Measurements from ENCODE around the gene COPS6.

The COPS6 gene

DNA sequence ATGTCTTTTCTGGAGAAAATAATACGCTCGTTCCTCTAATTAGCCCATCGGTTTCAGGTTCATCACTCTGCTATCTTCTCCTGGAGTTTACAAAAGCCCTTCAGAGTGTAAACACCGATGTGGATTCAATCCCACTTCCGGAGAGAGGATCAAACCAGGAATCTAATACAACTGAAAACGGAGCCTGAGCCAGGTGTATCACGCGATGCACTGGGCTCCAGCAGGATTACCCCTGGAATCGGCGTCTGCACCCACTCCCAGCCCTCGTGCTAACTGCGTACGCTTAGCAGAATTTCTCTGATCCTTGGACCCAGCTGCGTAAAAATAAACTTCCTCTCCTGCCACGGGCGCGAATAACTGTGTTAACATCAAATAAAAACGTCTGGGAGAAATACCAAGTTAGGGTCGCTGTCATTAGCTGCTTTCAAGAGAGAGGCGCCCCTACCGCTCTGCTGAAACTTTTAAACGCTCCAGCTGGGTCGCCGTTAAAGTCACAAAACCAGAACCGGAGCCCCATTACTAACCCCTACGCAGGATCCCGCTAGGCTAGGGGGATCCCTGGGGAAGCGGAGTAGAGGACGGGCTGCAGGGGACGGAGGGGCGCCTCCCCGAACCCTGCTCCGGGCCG is 7.7 kb upstream of the COPS6 start:
- peak overlapping the region; percentile 98 for H3K27ac ChIP-seq
- no peak for TF ChIP-seq CTCF (conservative IDR thresholded peaks at IDR 0.05)

GRCh38 chr7:100081535-100082102 is 7.2 kb upstream of the COPS6 start, which contains the start of gene ZNF3:
TSS of gene ZNF3 (minus strand) at chr7:100081723. CDS start at chr7:100077357, 4,366 bp downstream.
- peak; percentile 99 for TF ChIP-seq CTCF (conservative IDR thresholded peaks at IDR 0.05)

GRCh38 chr7:100082978-100083377 is 5.8 kb upstream of the COPS6 start:
- peak overlapping the region; percentile 98 for H3K27ac ChIP-seq

More at GRCh38 chr7:100081535-100082102, 7.2 kb upstream of the COPS6 start, which contains the start of gene ZNF3:
- peak within 1 kb of the TSS; percentile 98 for H3K27ac ChIP-seq

DNA sequence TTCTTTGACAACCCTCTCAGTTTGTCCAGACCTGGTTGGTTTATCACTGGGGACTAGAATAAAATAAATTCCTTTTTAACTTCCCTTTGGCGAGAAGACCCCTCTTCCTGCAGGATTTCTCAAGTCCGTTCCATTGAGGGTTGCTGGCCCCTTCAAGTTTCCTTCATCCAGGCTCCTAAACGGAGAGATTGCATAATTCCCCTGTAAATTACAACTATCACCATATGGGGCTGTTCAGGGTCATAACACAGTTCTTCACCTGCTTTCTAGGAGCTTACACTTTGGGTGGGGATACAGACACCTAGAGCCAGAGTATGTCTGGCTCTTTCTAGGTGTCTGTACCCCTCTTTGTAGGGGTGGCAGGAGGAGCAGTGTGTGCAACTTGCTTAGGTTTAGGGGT is 3.3 kb upstream of the COPS6 start:
- TF ChIP-seq CTCF (conservative IDR thresholded peaks at IDR 0.05), result no peak
- no peak overlapping the region for H3K27ac ChIP-seq

More at GRCh38 chr7:100082978-100083377, 5.8 kb upstream of the COPS6 start:
- TF ChIP-seq CTCF (conservative IDR thresholded peaks at IDR 0.05), result no peak

DNA sequence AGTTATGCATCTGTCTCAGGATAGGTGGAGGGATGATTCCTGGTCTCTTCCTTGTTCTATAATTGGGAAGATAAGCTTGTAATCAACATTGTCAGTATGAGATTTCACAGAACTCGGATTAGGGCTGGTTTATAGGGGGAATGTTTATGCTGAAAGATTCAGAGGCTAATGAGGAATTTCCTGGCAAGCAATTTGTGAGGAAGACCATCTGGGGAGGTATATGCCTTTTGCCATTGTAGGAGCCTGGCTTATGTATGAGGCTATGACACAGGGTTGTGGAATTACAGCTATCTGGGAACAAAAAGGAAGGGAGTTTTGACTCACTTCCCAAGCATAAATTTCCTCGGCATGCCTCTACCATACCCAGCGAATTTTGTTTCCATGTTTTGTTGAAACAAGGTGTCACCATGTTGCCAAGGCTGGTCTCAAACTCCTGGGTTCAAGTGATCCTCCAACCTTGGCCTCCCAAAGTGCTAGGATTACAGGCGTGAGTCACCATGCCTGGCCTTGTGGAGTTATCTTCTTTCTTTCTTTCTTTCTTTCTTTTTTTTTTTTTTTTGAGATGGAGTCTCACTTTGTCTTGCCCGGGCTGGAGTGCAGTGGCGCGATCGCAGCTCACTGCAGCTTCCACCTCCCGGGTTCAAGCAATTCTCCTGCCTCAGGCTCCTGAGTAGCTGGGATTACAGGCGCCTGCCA is 1.6 kb upstream of the COPS6 start:
- H3K27ac ChIP-seq, result peak overlapping the region; percentile 93
- no peak for TF ChIP-seq CTCF (conservative IDR thresholded peaks at IDR 0.05)

DNA sequence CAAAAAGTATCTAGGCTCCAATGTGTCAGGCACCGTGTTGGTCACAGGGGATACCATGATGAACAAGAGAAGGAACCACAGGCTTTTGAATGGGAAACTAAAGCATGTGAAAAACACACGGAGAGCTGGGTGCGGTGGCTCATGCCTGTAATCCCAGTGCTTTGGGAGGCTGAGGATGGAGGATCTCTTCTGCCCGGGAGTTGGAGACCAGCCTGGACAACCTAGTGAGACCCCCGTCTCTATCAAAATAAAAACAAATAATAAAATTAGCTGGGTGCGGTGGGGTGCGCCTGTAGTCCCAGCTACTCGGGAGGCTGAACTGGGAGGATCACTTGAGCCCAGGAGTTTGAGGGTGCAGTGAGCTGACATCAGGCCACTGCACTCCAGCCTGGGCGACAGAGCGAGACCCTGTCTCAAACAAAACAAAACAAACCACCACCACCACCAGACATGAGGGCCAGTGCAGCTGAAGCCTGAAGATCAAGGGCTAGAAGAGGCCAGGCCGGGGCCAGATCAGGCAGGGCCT is 611 bp upstream of the COPS6 start:
- H3K27ac ChIP-seq, result peak overlapping the region; percentile 93
- no peak for TF ChIP-seq CTCF (conservative IDR thresholded peaks at IDR 0.05)
